Muscle layer of colon (tissue), 2 donors: ENCODE results near the gene MALAT1.
"Not testable (repeated sequence)": the region's sequence is repeated elsewhere in the genome, so short reads cannot be mapped to it uniquely, and the experiment has no call there.

Experiments used
- H3K27ac ChIP-seq: one replicate; pipeline ENCODE4 v1.7.0; 2013; ENCODE audit warnings: low read depth, mild to moderate bottlenecking, low read length, moderate library complexity
- H3K27me3 ChIP-seq, 2 donors: one replicate each; pipeline ENCODE4 v1.7.0; 2013; ENCODE audit warnings: low read length in 2 of 2, mild to moderate bottlenecking in 2 of 2; ENCODE audit not compliant: insufficient read depth in 2 of 2, control insufficient read depth in 1 of 2
- H3K36me3 ChIP-seq: one replicate; pipeline ENCODE4 v1.7.0; 2013; ENCODE audit warnings: mild to moderate bottlenecking, low read length; ENCODE audit not compliant: insufficient read depth
- H3K4me1 ChIP-seq: one replicate; pipeline ENCODE4 v1.7.0; 2013; ENCODE audit warnings: mild to moderate bottlenecking, low read length; ENCODE audit not compliant: insufficient read depth
- H3K4me3 ChIP-seq, 2 donors: one replicate each; pipeline ENCODE4 v1.7.0; 2013; ENCODE audit warnings: low read length in 2 of 2, low read depth in 1 of 2, mild to moderate bottlenecking in 1 of 2, moderate library complexity in 1 of 2
- H3K9ac ChIP-seq: one replicate; pipeline ENCODE4 v1.7.0; 2013; ENCODE audit warnings: low read length
- H3K9me3 ChIP-seq: one replicate; pipeline ENCODE4 v1.7.0; 2013; ENCODE audit warnings: mild to moderate bottlenecking, low read length
- donor health status: abdominal sarcoma.
- donor health status: Adenocarcinoma of cecum.

Gene MALAT1

GRCh38 chr11:65516135-65516968, 17.5 kb downstream of the MALAT1 start:
- Histone ChIP-seq H3K4me1 (no peaks in the 10 kb centered on the region), H3K4me3 (no peak overlapping the region), H3K27me3 (no peaks in the 10 kb centered on the region), H3K9ac (no peak overlapping the region), H3K27ac (no peak overlapping the region), H3K9me3 (no peaks in the 10 kb centered on the region), H3K36me3 (no peaks in the 10 kb centered on the region)

- not testable (repeated sequence) for H3K36me3 ChIP-seq, H3K4me3 ChIP-seq, H3K27ac ChIP-seq, H3K4me1 ChIP-seq, H3K9ac ChIP-seq, H3K27me3 ChIP-seq, H3K9me3 ChIP-seq
These were observed 20.2 kb downstream of the MALAT1 start for GRCh38 chr11:65518941-65519549.

- H3K9me3 ChIP-seq, H3K36me3 ChIP-seq, H3K27ac ChIP-seq, H3K9ac ChIP-seq, H3K4me3 ChIP-seq, H3K27me3 ChIP-seq: not testable (repeated sequence)
- H3K4me1 ChIP-seq: peaks cover 20% of the 10 kb centered on the region
These were observed 23.1 kb downstream of the MALAT1 start for GRCh38 chr11:65521777-65522521.

GRCh38 chr11:65522718-65523630, 24.1 kb downstream of the MALAT1 start:
- Histone ChIP-seq H3K36me3 (peaks cover 12% of the 10 kb centered on the region), H3K4me1 (peaks cover 20% of the 10 kb centered on the region)
- not testable (repeated sequence) for H3K27me3 ChIP-seq, H3K4me3 ChIP-seq, H3K27ac ChIP-seq, H3K9me3 ChIP-seq, H3K9ac ChIP-seq

GRCh38 chr11:65523631-65523968, 24.8 kb downstream of the MALAT1 start:
- Histone ChIP-seq H3K27ac (peak overlapping the region; percentile 68), H3K36me3 (peaks cover 12% of the 10 kb centered on the region), H3K4me3 (peak overlapping the region in 1 of 2 donors; percentile 52), H3K4me1 (peaks cover 20% of the 10 kb centered on the region)
- not testable (repeated sequence) for H3K9me3 ChIP-seq, H3K27me3 ChIP-seq, H3K9ac ChIP-seq

- H3K9ac ChIP-seq: peak overlapping the region; percentile 11
- H3K36me3 ChIP-seq: peaks cover 12% of the 10 kb centered on the region
- H3K9me3 ChIP-seq: no peaks in the 10 kb centered on the region
- no peaks in the 10 kb centered on the region for H3K27me3 ChIP-seq
- H3K4me1 ChIP-seq: peaks cover 20% of the 10 kb centered on the region
- peak overlapping the region; percentile 68 for H3K27ac ChIP-seq
- peak overlapping the region; percentile 21 to 52 for H3K4me3 ChIP-seq
These were observed 25.3 kb downstream of the MALAT1 start for GRCh38 chr11:65524014-65524740.

GRCh38 chr11:65524741-65525545, 26.1 kb downstream of the MALAT1 start, which contains the start of gene SCYL1:
SCYL1 (plus strand) TSS chr11:65525083; CDS start chr11:65525154, 71 bp downstream.
- Histone ChIP-seq H3K27ac (peak within 1 kb of the TSS; percentile 96), H3K4me3 (peak within 1 kb of the TSS; percentile 78 to 91), H3K4me1 (peaks cover 20% of the 10 kb centered on the region), H3K9me3 (no peaks in the 10 kb centered on the region), H3K27me3 (no peaks in the 10 kb centered on the region), H3K36me3 (peaks cover 18% of the 10 kb centered on the region), H3K9ac (peak within 1 kb of the TSS; percentile 39)

GRCh38 chr11:65525546-65526480, 27.0 kb downstream of the MALAT1 start:
- Histone ChIP-seq H3K27ac (peak overlapping the region; percentile 96), H3K36me3 (peaks cover 27% of the 10 kb centered on the region), H3K27me3 (no peaks in the 10 kb centered on the region), H3K9me3 (no peaks in the 10 kb centered on the region), H3K9ac (peak overlapping the region; percentile 39), H3K4me1 (peaks cover 20% of the 10 kb centered on the region), H3K4me3 (peak overlapping the region; percentile 78 to 91)

GRCh38 chr11:65526744-65527143, 27.9 kb downstream of the MALAT1 start:
- peaks cover 20% of the 10 kb centered on the region for H3K4me1 ChIP-seq
- no peaks in the 10 kb centered on the region for H3K27me3 ChIP-seq
- H3K27ac ChIP-seq: no peak overlapping the region
- no peak overlapping the region for H3K4me3 ChIP-seq
- H3K9me3 ChIP-seq: no peaks in the 10 kb centered on the region
- peaks cover 36% of the 10 kb centered on the region for H3K36me3 ChIP-seq
- no peak overlapping the region for H3K9ac ChIP-seq
